ENCODE measurements around the gene RERE. TPM values are rescaled to one million over a fixed set of nuclear protein-coding genes. Genes with fewer than 3 reads are reported as not detected.

The RERE gene
- total RNA-seq, 2 donors from 2014 or later, result 48.0 to 50.5 TPM

DNA sequence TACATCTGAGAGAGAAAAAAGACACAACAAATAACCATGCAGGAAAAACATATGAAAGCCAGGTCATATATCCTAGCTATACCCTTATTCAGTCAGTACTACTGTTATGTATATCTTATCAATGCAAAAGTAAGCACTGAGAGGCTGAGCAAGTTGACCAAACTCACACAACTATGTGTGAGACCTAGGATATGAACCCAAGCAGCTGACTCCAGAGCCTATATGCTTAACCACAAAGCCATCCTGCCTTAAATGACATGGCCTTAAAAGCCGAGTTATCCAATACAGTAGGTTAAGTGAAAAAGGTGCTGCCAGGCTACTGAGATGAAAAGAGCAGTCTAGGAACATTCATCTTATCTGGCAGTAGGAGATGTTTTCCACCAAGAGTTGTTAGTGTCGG lies 151.6 kb downstream of the RERE start:
- Mint-ChIP-seq H3K4me1 (peaks cover 15% of the 10 kb centered on the region), H3K36me3 (ENCODE audit: low read depth) (no peaks in the 10 kb centered on the region), H3K9me3 (no peaks in the 10 kb centered on the region), H3K27me3 (no peaks in the 10 kb centered on the region), H3K27ac (no peak overlapping the region), H3K4me3 (no peak overlapping the region)
- ATAC-seq (replicated peaks), result no peak

DNA sequence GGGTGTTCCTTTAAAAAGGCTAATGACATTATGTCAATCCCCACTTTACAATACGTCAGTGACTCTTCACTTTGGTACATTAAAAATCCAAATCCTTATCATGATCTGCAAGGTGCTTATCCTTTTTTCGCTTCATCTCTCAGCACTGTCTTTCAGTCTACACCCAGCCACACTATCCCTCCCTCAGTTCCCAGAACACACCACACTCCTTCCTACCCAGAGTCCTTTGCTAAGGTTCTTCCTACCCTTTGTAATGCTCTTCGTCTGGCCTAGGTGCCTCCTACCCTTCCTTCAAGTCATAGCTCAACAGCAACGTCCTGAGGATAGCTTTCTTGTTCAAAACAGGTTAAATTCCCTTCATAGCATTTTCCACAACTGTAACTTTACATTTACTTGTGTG lies 152.6 kb downstream of the RERE start:
- peaks cover 6% of the 10 kb centered on the region for H3K4me1 Mint-ChIP-seq
- no peak for ATAC-seq (replicated peaks)
- H3K27ac Mint-ChIP-seq, result no peak overlapping the region
- no peak overlapping the region for H3K4me3 Mint-ChIP-seq
- H3K27me3 Mint-ChIP-seq, result no peaks in the 10 kb centered on the region
- H3K36me3 Mint-ChIP-seq (ENCODE audit: low read depth), result no peaks in the 10 kb centered on the region
- no peaks in the 10 kb centered on the region for H3K9me3 Mint-ChIP-seq

- peak; percentile 48 for ATAC-seq (replicated peaks)
- no peaks in the 10 kb centered on the region for H3K9me3 Mint-ChIP-seq
- H3K4me1 Mint-ChIP-seq, result peaks cover 6% of the 10 kb centered on the region
- H3K4me3 Mint-ChIP-seq, result no peak overlapping the region
- H3K27me3 Mint-ChIP-seq, result no peaks in the 10 kb centered on the region
- no peaks in the 10 kb centered on the region for H3K36me3 Mint-ChIP-seq (ENCODE audit: low read depth)
- H3K27ac Mint-ChIP-seq, result no peak overlapping the region
Observed at GRCh38 chr1:8663915-8664329, 153.5 kb downstream of the RERE start.

GRCh38 chr1:8663090-8663802 lies 154.2 kb downstream of the RERE start:
- Mint-ChIP-seq H3K36me3 (ENCODE audit: low read depth) (no peaks in the 10 kb centered on the region), H3K9me3 (no peaks in the 10 kb centered on the region), H3K27ac (no peak overlapping the region), H3K4me1 (peaks cover 6% of the 10 kb centered on the region), H3K4me3 (no peak overlapping the region), H3K27me3 (no peaks in the 10 kb centered on the region)
- ATAC-seq (replicated peaks), result no peak

DNA sequence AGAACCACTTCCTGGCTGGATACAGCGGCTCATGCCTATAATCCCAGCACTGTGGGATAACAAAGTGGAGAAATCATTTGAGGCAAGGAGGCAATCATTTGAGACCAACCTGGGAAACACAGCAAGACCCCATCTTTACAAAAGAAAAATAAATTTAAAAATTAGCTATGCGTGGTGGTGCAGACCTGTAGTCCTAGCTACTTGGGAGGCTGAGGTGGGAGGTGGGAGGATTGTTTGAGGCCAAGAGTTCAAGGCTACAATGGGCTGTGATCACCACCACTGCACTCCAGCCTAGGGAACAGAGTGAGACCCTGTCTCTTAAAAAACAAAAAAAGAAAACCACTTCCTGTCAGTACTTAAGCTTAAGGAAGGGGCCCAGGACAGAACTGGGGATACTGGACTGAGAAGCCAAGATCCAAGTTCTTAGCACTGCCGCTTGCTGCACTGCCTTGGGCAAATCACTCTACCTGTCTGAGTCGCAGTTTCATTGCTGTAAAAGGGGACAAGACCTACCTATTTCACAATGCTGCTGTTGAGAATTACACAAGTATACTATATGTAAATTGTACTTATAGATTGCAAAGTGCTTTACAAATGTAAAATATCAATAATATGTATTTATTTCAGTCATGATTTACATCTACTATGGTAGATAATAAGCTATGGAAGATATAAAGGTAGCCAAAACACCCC lies 154.9 kb downstream of the RERE start:
- H3K4me1 Mint-ChIP-seq, result peaks cover 6% of the 10 kb centered on the region
- no peaks in the 10 kb centered on the region for H3K27me3 Mint-ChIP-seq
- H3K36me3 Mint-ChIP-seq (ENCODE audit: low read depth), result no peaks in the 10 kb centered on the region
- H3K27ac Mint-ChIP-seq, result no peak overlapping the region
- H3K9me3 Mint-ChIP-seq, result no peaks in the 10 kb centered on the region
- no peak overlapping the region for H3K4me3 Mint-ChIP-seq
- ATAC-seq (replicated peaks), result no peak

DNA sequence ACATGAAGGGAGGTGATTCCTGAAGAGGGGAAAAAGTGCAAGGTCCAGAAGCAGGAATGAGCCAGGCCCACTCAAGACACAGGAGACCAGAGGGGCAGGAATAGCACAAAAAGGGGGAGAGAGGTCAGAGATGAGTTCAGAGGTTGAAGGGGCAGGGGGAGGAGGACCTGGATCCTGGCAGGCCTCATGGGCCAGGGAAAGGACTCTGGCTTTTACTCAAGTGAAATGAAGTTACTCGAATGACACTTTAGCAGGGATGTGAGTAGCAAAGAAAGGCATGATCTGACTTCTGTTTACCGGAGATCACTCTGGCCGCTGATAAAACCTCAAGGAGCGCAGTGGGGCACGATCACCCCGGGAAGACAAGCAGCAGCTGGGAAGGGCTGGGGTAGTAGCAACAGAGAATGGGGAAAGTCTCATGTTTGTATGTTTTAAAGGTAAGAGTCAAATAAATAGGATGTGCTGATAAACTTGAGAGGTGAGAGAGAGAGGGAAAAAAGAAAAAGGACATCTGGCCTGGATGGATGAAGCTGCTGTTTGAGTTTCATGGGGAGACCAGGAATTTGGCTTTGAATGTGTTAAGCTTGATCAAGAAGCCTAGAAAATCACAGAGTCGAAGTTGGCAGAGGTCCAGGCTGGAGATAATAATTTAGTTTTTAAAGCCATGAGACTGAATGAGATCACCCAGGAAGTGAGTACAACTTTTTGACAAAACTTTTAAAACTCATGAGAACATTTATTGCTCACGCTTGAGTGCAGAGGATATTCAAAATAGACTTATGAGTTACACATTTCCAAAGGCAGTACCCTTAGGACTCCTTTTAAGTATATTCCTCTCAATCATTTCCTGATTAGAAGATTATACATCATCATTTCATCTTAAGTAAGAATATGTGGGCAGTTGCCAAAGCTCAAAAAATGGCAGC lies 156.0 kb downstream of the RERE start:
- no peaks in the 10 kb centered on the region for H3K9me3 Mint-ChIP-seq
- H3K27ac Mint-ChIP-seq, result no peak overlapping the region
- no peaks in the 10 kb centered on the region for H3K27me3 Mint-ChIP-seq
- no peak overlapping the region for H3K4me3 Mint-ChIP-seq
- ATAC-seq (replicated peaks), result peak; percentile 89
- peaks cover 6% of the 10 kb centered on the region for H3K4me1 Mint-ChIP-seq
- H3K36me3 Mint-ChIP-seq (ENCODE audit: low read depth), result peaks cover under 1% of the 10 kb centered on the region

DNA sequence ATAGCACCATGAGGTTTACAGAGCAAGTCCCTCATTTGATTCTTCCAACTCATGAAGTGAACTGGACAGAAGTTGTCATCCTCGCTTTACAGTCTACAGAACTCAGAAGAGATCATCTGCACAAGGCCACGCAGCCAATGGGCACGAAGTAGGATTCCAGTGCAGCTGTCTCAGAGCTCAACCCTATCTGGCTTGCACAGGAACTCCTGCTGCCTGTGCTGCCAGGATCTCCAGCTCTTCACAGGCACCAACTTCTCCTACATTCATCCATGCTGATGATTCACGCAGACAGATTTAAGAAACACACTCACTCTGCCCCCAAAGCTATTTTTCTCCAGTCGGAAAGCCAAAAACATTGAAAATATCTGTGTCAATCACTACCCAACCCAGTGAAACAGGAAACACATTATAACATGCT lies 157.0 kb downstream of the RERE start:
- H3K4me1 Mint-ChIP-seq, result peaks cover 6% of the 10 kb centered on the region
- no peak for ATAC-seq (replicated peaks)
- H3K9me3 Mint-ChIP-seq, result no peaks in the 10 kb centered on the region
- H3K27ac Mint-ChIP-seq, result no peak overlapping the region
- H3K4me3 Mint-ChIP-seq, result no peak overlapping the region
- no peaks in the 10 kb centered on the region for H3K27me3 Mint-ChIP-seq
- peaks cover 10% of the 10 kb centered on the region for H3K36me3 Mint-ChIP-seq (ENCODE audit: low read depth)

DNA sequence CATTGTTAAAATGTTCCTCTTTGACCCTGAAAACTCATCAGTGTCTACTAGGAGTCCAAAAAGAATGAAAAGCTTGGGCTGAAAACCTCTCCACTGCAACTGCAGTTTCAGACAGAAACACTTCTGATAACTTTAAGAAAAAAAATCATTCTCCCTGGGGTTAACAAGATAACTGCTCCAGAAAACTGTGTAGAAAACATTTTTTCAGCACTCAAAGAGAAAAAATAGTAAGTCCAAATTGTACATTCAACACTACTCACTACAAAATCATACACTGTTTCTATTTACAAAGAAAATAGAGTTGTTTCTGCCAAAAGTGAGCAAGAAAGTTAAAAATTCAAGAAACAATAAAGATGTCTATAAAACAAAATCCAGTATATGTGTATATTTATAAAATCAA lies 157.8 kb downstream of the RERE start:
- H3K4me1 Mint-ChIP-seq, result peaks cover 6% of the 10 kb centered on the region
- H3K9me3 Mint-ChIP-seq, result no peaks in the 10 kb centered on the region
- H3K27me3 Mint-ChIP-seq, result no peaks in the 10 kb centered on the region
- no peak overlapping the region for H3K4me3 Mint-ChIP-seq
- H3K27ac Mint-ChIP-seq, result no peak overlapping the region
- no peak for ATAC-seq (replicated peaks)
- peaks cover 19% of the 10 kb centered on the region for H3K36me3 Mint-ChIP-seq (ENCODE audit: low read depth)

GRCh38 chr1:8653878-8654277 lies 163.6 kb downstream of the RERE start:
- H3K36me3 Mint-ChIP-seq (ENCODE audit: low read depth), result peaks cover 24% of the 10 kb centered on the region
- H3K27me3 Mint-ChIP-seq, result no peaks in the 10 kb centered on the region

GRCh38 chr1:8652467-8653046 lies 164.9 kb downstream of the RERE start:
- no peak for ATAC-seq (replicated peaks)
- Mint-ChIP-seq H3K27me3 (no peaks in the 10 kb centered on the region), H3K9me3 (no peaks in the 10 kb centered on the region), H3K36me3 (ENCODE audit: low read depth) (peaks cover 24% of the 10 kb centered on the region), H3K4me1 (peaks cover 6% of the 10 kb centered on the region), H3K4me3 (peak overlapping the region; percentile 23), H3K27ac (peak overlapping the region; percentile 2)

More at GRCh38 chr1:8653878-8654277, 163.6 kb downstream of the RERE start:
- H3K4me1 Mint-ChIP-seq, result peaks cover 6% of the 10 kb centered on the region
- H3K27ac Mint-ChIP-seq, result no peak overlapping the region
- no peak overlapping the region for H3K4me3 Mint-ChIP-seq
- no peaks in the 10 kb centered on the region for H3K9me3 Mint-ChIP-seq
- no peak for ATAC-seq (replicated peaks)

GRCh38 chr1:8651962-8652361 lies 165.5 kb downstream of the RERE start:
- ATAC-seq (replicated peaks), result no peak
- Mint-ChIP-seq H3K4me3 (peak overlapping the region; percentile 23), H3K9me3 (no peaks in the 10 kb centered on the region), H3K4me1 (peaks cover 6% of the 10 kb centered on the region), H3K27me3 (no peaks in the 10 kb centered on the region), H3K36me3 (ENCODE audit: low read depth) (peaks cover 24% of the 10 kb centered on the region), H3K27ac (peak overlapping the region; percentile 2)

DNA sequence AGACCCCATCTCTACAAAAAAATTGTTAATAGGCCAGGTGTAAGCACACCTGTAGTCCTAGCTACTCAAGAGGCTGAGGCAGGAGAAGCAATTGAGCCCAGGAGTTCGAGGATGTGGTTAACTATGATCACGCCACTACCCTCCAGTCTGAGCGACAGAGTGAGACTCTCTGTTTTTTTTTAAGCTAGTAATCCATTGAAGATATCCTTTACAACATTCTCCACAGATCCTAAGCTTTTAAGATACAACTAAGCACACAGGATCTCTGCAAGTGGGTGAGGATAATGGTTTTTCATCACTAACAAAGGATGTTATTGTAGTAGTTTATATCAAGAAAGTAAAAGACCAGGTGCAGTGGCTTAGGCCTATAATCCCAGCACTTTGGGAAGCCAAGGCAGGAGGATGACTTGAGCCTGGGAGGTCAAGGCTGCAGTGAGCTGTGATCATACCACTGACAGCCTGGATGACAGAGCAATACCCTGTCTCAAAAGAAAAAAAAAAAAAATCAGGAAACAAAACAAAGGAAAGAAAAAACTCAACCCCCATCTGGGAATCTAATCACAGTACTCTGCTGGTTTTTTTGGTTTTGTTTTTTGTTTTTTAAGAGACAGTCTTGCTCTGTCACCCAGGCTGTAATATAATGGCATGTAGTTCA lies 166.1 kb downstream of the RERE start:
- H3K9me3 Mint-ChIP-seq, result no peaks in the 10 kb centered on the region
- H3K27me3 Mint-ChIP-seq, result no peaks in the 10 kb centered on the region
- H3K36me3 Mint-ChIP-seq (ENCODE audit: low read depth), result peaks cover 23% of the 10 kb centered on the region
- H3K4me1 Mint-ChIP-seq, result peaks cover 6% of the 10 kb centered on the region
- peak; percentile 25 for ATAC-seq (replicated peaks)
- H3K4me3 Mint-ChIP-seq, result peak overlapping the region; percentile 23
- H3K27ac Mint-ChIP-seq, result no peak overlapping the region

GRCh38 chr1:8649875-8650274 lies 167.6 kb downstream of the RERE start:
- Mint-ChIP-seq H3K27me3 (no peaks in the 10 kb centered on the region), H3K4me3 (no peak overlapping the region), H3K27ac (no peak overlapping the region), H3K36me3 (ENCODE audit: low read depth) (peaks cover 8% of the 10 kb centered on the region), H3K9me3 (no peaks in the 10 kb centered on the region), H3K4me1 (peaks cover 6% of the 10 kb centered on the region)
- ATAC-seq (replicated peaks), result no peak

DNA sequence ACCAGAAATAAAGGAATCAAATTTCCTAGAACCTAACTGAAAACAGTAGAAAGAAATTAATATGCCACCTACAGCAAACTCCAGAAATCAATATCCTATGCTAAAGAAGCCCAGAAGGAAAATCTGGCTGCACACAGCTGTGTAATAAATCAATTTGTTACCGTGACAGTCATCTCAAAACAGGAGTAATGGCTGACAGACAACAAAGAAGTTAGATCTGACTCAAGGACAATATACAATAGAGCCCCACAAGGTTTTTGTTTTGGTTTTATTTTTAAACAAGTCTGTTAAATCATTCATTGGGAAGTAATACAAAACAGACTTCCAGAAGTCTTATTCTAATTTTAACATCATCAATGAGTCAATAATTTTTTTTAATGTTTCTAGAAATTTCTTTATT lies 168.4 kb downstream of the RERE start:
- ATAC-seq (replicated peaks), result peak; percentile 94
- Mint-ChIP-seq H3K36me3 (ENCODE audit: low read depth) (no peaks in the 10 kb centered on the region), H3K4me3 (peak overlapping the region; percentile 32), H3K4me1 (peaks cover 6% of the 10 kb centered on the region), H3K9me3 (no peaks in the 10 kb centered on the region), H3K27ac (no peak overlapping the region), H3K27me3 (no peaks in the 10 kb centered on the region)
